ENCODE measurements around the gene VPS4B.

VPS4B gene

GRCh38 chr18:63443829-63444228 lies 21.6 kb upstream of the VPS4B start:
- no peak overlapping the region for H2AFZ ChIP-seq (ENCODE audit: low read length)
- no peak overlapping the region for H3K27ac ChIP-seq (ENCODE audit: low read depth, low read length, poor library complexity, severe bottlenecking)
- no peaks in the 10 kb centered on the region for H3K27me3 ChIP-seq (ENCODE audit: insufficient read depth, low read length)
- no peaks in the 10 kb centered on the region for H3K9me2 ChIP-seq (ENCODE audit: low read depth, low read length)
- H3K36me3 ChIP-seq (ENCODE audit: insufficient read depth, low read length), result no peaks in the 10 kb centered on the region
- H3K79me2 ChIP-seq (ENCODE audit: insufficient read depth, low read length), result no peaks in the 10 kb centered on the region
- H3K4me1 ChIP-seq (ENCODE audit: insufficient read depth, low read length, severe bottlenecking), result peaks cover 8% of the 10 kb centered on the region
- no peak overlapping the region for H3K4me3 ChIP-seq (ENCODE audit: low read depth, low read length, poor library complexity, severe bottlenecking)
- no peaks in the 10 kb centered on the region for H3K9me3 ChIP-seq (ENCODE audit: low read length)
- no peak overlapping the region for H3K9ac ChIP-seq (ENCODE audit: low read length)
- no peaks in the 10 kb centered on the region for H4K20me1 ChIP-seq (ENCODE audit: insufficient read depth, low read length)
- TF ChIP-seq EZH2 (IDR thresholded peaks at IDR 0.05; ENCODE audit: borderline replicate concordance, low read length), result no peak
- no peak for TF ChIP-seq CTCF (IDR thresholded peaks at IDR 0.05; ENCODE audit: low read length)
- H3K4me2 ChIP-seq (ENCODE audit: low read length), result no peak overlapping the region
- no peaks in the 10 kb centered on the region for H3F3A ChIP-seq (ENCODE audit: insufficient read depth, low read length)

GRCh38 chr18:63440881-63441280 lies 18.6 kb upstream of the VPS4B start:
- H3F3A ChIP-seq (ENCODE audit: insufficient read depth, low read length), result no peaks in the 10 kb centered on the region
- H3K4me3 ChIP-seq (ENCODE audit: low read depth, low read length, poor library complexity, severe bottlenecking), result no peak overlapping the region
- no peaks in the 10 kb centered on the region for H3K9me2 ChIP-seq (ENCODE audit: low read depth, low read length)
- no peak overlapping the region for H2AFZ ChIP-seq (ENCODE audit: low read length)
- H3K27me3 ChIP-seq (ENCODE audit: insufficient read depth, low read length), result no peaks in the 10 kb centered on the region
- H4K20me1 ChIP-seq (ENCODE audit: insufficient read depth, low read length), result no peaks in the 10 kb centered on the region
- H3K9ac ChIP-seq (ENCODE audit: low read length), result no peak overlapping the region
- no peaks in the 10 kb centered on the region for H3K36me3 ChIP-seq (ENCODE audit: insufficient read depth, low read length)
- TF ChIP-seq EZH2 (IDR thresholded peaks at IDR 0.05; ENCODE audit: borderline replicate concordance, low read length) (no peak), CTCF (IDR thresholded peaks at IDR 0.05; ENCODE audit: low read length) (no peak)
- no peaks in the 10 kb centered on the region for H3K79me2 ChIP-seq (ENCODE audit: insufficient read depth, low read length)
- H3K9me3 ChIP-seq (ENCODE audit: low read length), result no peaks in the 10 kb centered on the region
- H3K4me2 ChIP-seq (ENCODE audit: low read length), result no peak overlapping the region
- H3K27ac ChIP-seq (ENCODE audit: low read depth, low read length, poor library complexity, severe bottlenecking), result no peak overlapping the region
- H3K4me1 ChIP-seq (ENCODE audit: insufficient read depth, low read length, severe bottlenecking), result peaks cover 8% of the 10 kb centered on the region

GRCh38 chr18:63440219-63440618 lies 17.9 kb upstream of the VPS4B start:
- H3K9ac ChIP-seq (ENCODE audit: low read length), result no peak overlapping the region
- H3F3A ChIP-seq (ENCODE audit: insufficient read depth, low read length), result no peaks in the 10 kb centered on the region
- H3K9me2 ChIP-seq (ENCODE audit: low read depth, low read length), result no peaks in the 10 kb centered on the region
- H3K9me3 ChIP-seq (ENCODE audit: low read length), result no peaks in the 10 kb centered on the region
- H3K36me3 ChIP-seq (ENCODE audit: insufficient read depth, low read length), result no peaks in the 10 kb centered on the region
- H3K4me3 ChIP-seq (ENCODE audit: low read depth, low read length, poor library complexity, severe bottlenecking), result no peak overlapping the region
- no peak overlapping the region for H2AFZ ChIP-seq (ENCODE audit: low read length)
- no peaks in the 10 kb centered on the region for H4K20me1 ChIP-seq (ENCODE audit: insufficient read depth, low read length)
- no peaks in the 10 kb centered on the region for H3K27me3 ChIP-seq (ENCODE audit: insufficient read depth, low read length)
- H3K27ac ChIP-seq (ENCODE audit: low read depth, low read length, poor library complexity, severe bottlenecking), result no peak overlapping the region
- no peaks in the 10 kb centered on the region for H3K79me2 ChIP-seq (ENCODE audit: insufficient read depth, low read length)
- H3K4me2 ChIP-seq (ENCODE audit: low read length), result no peak overlapping the region
- H3K4me1 ChIP-seq (ENCODE audit: insufficient read depth, low read length, severe bottlenecking), result peaks cover 8% of the 10 kb centered on the region
- TF ChIP-seq EZH2 (IDR thresholded peaks at IDR 0.05; ENCODE audit: borderline replicate concordance, low read length) (no peak), CTCF (IDR thresholded peaks at IDR 0.05; ENCODE audit: low read length) (no peak)
